HEK293 (cell line): ENCODE data around the gene SPTY2D1.

Experiments
- BCL11B ChIP-seq: fragments of 450-650 bp; formaldehyde crosslinking; IDR thresholded peaks from 2 replicates; pipeline ENCODE4 v1.5.1; 2016; ENCODE audit warnings: low read depth, missing biosample characterization, missing genetic modification characterization
- BCL6B ChIP-seq: fragments of 450-650 bp; formaldehyde crosslinking; IDR thresholded peaks from 2 replicates; pipeline ENCODE4 v1.5.1; 2017; ENCODE audit warnings: missing biosample characterization, missing genetic modification characterization
- FEZF1 ChIP-seq: fragments of 450-650 bp; formaldehyde crosslinking; IDR thresholded peaks from 2 replicates; pipeline ENCODE4 v1.5.1; 2016; ENCODE audit warnings: missing biosample characterization, missing genetic modification characterization
- KLF7 ChIP-seq: fragments of 450-650 bp; formaldehyde crosslinking; IDR thresholded peaks from 2 replicates; pipeline ENCODE4 v1.5.1; 2016; ENCODE audit warnings: missing biosample characterization, missing genetic modification characterization, borderline replicate concordance
- RBAK ChIP-seq: fragments of 450-650 bp; formaldehyde crosslinking; IDR thresholded peaks from 2 replicates; pipeline ENCODE4 v1.5.1; 2016; ENCODE audit warnings: missing biosample characterization, missing genetic modification characterization
- SALL2 ChIP-seq: fragments of 450-650 bp; formaldehyde crosslinking; IDR thresholded peaks from 2 replicates; pipeline ENCODE4 v1.5.0; 2017; ENCODE audit warnings: missing biosample characterization, mild to moderate bottlenecking, missing genetic modification characterization, borderline replicate concordance
- TRIM28 ChIP-seq: IDR thresholded peaks from 2 replicates; pipeline ENCODE4 v1.6.1; 2011; ENCODE audit warnings: low read length, control low read depth, borderline replicate concordance
- ZBTB21 ChIP-seq: fragments of 450-650 bp; formaldehyde crosslinking; IDR thresholded peaks from 2 replicates; pipeline ENCODE4 v1.5.1; 2017; ENCODE audit warnings: missing biosample characterization, missing genetic modification characterization
- ZBTB49 ChIP-seq: fragments of 450-650 bp; formaldehyde crosslinking; IDR thresholded peaks from 2 replicates; pipeline ENCODE4 v1.5.1; 2016; ENCODE audit warnings: missing biosample characterization, missing genetic modification characterization, low read depth
- ZNF146 ChIP-seq: fragments of 450-650 bp; formaldehyde crosslinking; IDR thresholded peaks from 2 replicates; pipeline ENCODE4 v1.5.1; 2016; ENCODE audit warnings: missing biosample characterization, missing genetic modification characterization
- ZNF155 ChIP-seq: fragments of 450-650 bp; formaldehyde crosslinking; IDR thresholded peaks from 2 replicates; pipeline ENCODE4 v1.5.1; 2016; ENCODE audit warnings: missing biosample characterization, missing genetic modification characterization
- ZNF19 ChIP-seq: fragments of 450-650 bp; formaldehyde crosslinking; IDR thresholded peaks from 2 replicates; pipeline ENCODE4; 2016; ENCODE audit warnings: missing biosample characterization, missing genetic modification characterization, low read depth
- ZNF202 ChIP-seq: fragments of 450-650 bp; formaldehyde crosslinking; IDR thresholded peaks from 2 replicates; pipeline ENCODE4 v1.5.1; 2016; ENCODE audit warnings: missing biosample characterization, missing genetic modification characterization, borderline replicate concordance
- ZNF223 ChIP-seq: fragments of 450-650 bp; formaldehyde crosslinking; IDR thresholded peaks from 2 replicates; pipeline ENCODE4 v1.5.1; 2016; ENCODE audit warnings: missing biosample characterization, missing genetic modification characterization
- ZNF23 ChIP-seq: fragments of 450-650 bp; formaldehyde crosslinking; IDR thresholded peaks from 2 replicates; pipeline ENCODE4 v1.5.1; 2016; ENCODE audit warnings: missing biosample characterization, missing genetic modification characterization, borderline replicate concordance
- ZNF266 ChIP-seq: fragments of 450-650 bp; formaldehyde crosslinking; IDR thresholded peaks from 2 replicates; pipeline ENCODE4 v1.5.1; 2016; ENCODE audit warnings: missing biosample characterization, missing genetic modification characterization, low read depth
- ZNF311 ChIP-seq: fragments of 450-650 bp; formaldehyde crosslinking; IDR thresholded peaks from 2 replicates; pipeline ENCODE4 v1.5.1; 2017; ENCODE audit warnings: missing biosample characterization, missing genetic modification characterization, borderline replicate concordance
- ZNF324 ChIP-seq: fragments of 450-650 bp; formaldehyde crosslinking; IDR thresholded peaks from 2 replicates; pipeline ENCODE4 v1.5.1; 2016; ENCODE audit warnings: missing biosample characterization, missing genetic modification characterization
- ZNF501 ChIP-seq: fragments of 450-650 bp; formaldehyde crosslinking; IDR thresholded peaks from 2 replicates; pipeline ENCODE4 v1.5.1; 2016; ENCODE audit warnings: missing biosample characterization, missing genetic modification characterization
- ZNF514 ChIP-seq: fragments of 450-650 bp; formaldehyde crosslinking; IDR thresholded peaks from 2 replicates; pipeline ENCODE4 v1.5.1; 2016; ENCODE audit warnings: missing biosample characterization, missing genetic modification characterization
- ZNF544 ChIP-seq: fragments of 450-650 bp; formaldehyde crosslinking; IDR thresholded peaks from 2 replicates; pipeline ENCODE4 v1.5.0; 2017; ENCODE audit warnings: missing biosample characterization, missing genetic modification characterization
- ZNF548 ChIP-seq: fragments of 450-650 bp; formaldehyde crosslinking; IDR thresholded peaks from 2 replicates; pipeline ENCODE4 v1.5.1; 2016; ENCODE audit warnings: missing biosample characterization, missing genetic modification characterization
- ZNF561 ChIP-seq: fragments of 450-650 bp; IDR thresholded peaks from 2 replicates; pipeline ENCODE4 v1.5.1; 2018; ENCODE audit warnings: missing biosample characterization, missing genetic modification characterization, borderline replicate concordance
- ZNF600 ChIP-seq: fragments of 450-650 bp; formaldehyde crosslinking; IDR thresholded peaks from 2 replicates; pipeline ENCODE4 v1.5.1; 2016; ENCODE audit warnings: missing biosample characterization, missing genetic modification characterization
- ZNF785 ChIP-seq: fragments of 450-650 bp; formaldehyde crosslinking; IDR thresholded peaks from 2 replicates; pipeline ENCODE4 v1.5.1; 2016; ENCODE audit warnings: missing biosample characterization, missing genetic modification characterization
- ZNF843 ChIP-seq: fragments of 450-650 bp; formaldehyde crosslinking; IDR thresholded peaks from 2 replicates; pipeline ENCODE4 v1.5.1; 2016; ENCODE audit warnings: missing biosample characterization, missing genetic modification characterization
- TF ChIP-seq, protein P1 (sequence below): fragments of 450-650 bp; formaldehyde crosslinking; IDR thresholded peaks from 2 replicates; pipeline ENCODE4 v1.5.1; 2016; ENCODE audit warnings: missing biosample characterization, missing genetic modification characterization
- TF ChIP-seq, protein P2 (sequence below): fragments of 450-650 bp; formaldehyde crosslinking; IDR thresholded peaks from 2 replicates; pipeline ENCODE4 v1.5.1; 2017; ENCODE audit warnings: missing biosample characterization, missing genetic modification characterization
- TF ChIP-seq, protein P3 (sequence below): fragments of 450-650 bp; formaldehyde crosslinking; IDR thresholded peaks from 2 replicates; pipeline ENCODE4 v1.5.1; 2016; ENCODE audit warnings: missing biosample characterization, missing genetic modification characterization

The SPTY2D1 gene

DNA sequence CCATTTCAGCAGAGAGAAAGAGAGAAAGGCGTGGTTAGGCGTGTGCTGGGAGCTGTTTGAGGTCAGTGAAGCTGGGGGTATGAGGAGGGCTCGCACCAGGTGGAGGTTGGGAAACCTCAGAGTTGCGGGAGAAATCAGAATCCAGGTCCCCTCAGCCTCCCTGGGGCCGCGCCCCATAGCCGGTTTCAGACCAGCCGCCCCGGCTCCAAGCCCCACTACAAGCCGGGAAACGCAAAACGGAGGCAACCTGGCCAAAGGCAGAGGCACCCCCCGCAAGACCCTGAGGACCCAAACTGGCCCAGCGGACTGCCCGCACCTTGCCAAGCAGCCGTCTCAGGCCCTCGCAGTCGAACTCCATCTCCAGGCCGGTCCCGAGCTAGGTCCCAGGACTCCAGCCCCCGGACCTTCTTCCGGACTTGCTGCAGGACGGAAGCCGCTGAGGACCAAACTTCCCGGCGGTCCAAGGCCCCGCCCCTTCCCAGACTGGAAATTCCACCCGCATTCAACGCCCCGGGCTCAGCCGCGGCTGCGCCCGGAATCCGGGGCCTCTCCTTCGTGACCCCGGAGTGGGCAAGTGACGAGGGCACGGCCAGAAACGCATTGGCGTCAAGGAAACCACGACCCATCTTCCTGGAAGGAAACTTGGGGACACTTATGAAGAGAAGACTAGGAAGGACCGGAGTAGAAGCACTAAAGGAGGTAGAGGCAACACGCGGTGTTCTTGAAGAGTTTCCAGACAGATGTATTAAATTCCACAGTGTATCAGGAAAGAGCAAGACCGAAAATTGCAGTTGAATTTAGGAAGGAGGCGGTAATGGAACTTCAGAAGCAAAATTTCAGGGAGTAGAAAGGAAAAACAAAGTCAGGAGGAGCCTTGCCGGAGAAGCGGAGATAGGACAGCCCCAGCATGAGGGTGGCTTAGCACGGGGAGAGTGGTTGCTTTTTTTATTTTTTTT is 45.6 kb downstream of the SPTY2D1 start, which contains the start of gene UEVLD (continued):
- no peak for TF ChIP-seq ZBTB49 (tag by site-specific recombination)
- no peak for TF ChIP-seq ZNF266 (tag by site-specific recombination)
- TF ChIP-seq ZNF843 (tag by site-specific recombination) = no peak
- TF ChIP-seq SALL2 (tag by site-specific recombination) = no peak
- no peak for TF ChIP-seq ZNF785 (tag by site-specific recombination)
- TF ChIP-seq ZNF23 (tag by site-specific recombination) = no peak
- TF ChIP-seq, protein P1, sequence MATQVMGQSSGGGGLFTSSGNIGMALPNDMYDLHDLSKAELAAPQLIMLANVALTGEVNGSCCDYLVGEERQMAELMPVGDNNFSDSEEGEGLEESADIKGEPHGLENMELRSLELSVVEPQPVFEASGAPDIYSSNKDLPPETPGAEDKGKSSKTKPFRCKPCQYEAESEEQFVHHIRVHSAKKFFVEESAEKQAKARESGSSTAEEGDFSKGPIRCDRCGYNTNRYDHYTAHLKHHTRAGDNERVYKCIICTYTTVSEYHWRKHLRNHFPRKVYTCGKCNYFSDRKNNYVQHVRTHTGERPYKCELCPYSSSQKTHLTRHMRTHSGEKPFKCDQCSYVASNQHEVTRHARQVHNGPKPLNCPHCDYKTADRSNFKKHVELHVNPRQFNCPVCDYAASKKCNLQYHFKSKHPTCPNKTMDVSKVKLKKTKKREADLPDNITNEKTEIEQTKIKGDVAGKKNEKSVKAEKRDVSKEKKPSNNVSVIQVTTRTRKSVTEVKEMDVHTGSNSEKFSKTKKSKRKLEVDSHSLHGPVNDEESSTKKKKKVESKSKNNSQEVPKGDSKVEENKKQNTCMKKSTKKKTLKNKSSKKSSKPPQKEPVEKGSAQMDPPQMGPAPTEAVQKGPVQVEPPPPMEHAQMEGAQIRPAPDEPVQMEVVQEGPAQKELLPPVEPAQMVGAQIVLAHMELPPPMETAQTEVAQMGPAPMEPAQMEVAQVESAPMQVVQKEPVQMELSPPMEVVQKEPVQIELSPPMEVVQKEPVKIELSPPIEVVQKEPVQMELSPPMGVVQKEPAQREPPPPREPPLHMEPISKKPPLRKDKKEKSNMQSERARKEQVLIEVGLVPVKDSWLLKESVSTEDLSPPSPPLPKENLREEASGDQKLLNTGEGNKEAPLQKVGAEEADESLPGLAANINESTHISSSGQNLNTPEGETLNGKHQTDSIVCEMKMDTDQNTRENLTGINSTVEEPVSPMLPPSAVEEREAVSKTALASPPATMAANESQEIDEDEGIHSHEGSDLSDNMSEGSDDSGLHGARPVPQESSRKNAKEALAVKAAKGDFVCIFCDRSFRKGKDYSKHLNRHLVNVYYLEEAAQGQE (tag by site-specific recombination) = no peak
- TF ChIP-seq ZNF155 (tag by site-specific recombination) = no peak
- no peak for TF ChIP-seq ZNF19 (tag by site-specific recombination)
- TF ChIP-seq RBAK (tag by site-specific recombination) = no peak
- no peak for TF ChIP-seq ZNF223 (tag by site-specific recombination)
- no peak for TF ChIP-seq ZNF146 (tag by site-specific recombination)
- TF ChIP-seq, protein P2, sequence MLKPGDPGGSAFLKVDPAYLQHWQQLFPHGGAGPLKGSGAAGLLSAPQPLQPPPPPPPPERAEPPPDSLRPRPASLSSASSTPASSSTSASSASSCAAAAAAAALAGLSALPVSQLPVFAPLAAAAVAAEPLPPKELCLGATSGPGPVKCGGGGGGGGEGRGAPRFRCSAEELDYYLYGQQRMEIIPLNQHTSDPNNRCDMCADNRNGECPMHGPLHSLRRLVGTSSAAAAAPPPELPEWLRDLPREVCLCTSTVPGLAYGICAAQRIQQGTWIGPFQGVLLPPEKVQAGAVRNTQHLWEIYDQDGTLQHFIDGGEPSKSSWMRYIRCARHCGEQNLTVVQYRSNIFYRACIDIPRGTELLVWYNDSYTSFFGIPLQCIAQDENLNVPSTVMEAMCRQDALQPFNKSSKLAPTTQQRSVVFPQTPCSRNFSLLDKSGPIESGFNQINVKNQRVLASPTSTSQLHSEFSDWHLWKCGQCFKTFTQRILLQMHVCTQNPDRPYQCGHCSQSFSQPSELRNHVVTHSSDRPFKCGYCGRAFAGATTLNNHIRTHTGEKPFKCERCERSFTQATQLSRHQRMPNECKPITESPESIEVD (tag by site-specific recombination) = no peak
- TF ChIP-seq ZNF501 = peak; percentile 70; the same call in 1 of the 2 replicates
- TF ChIP-seq BCL11B (tag by site-specific recombination) = peak; percentile 72; the same call in 1 of the 2 replicates
- no peak for TF ChIP-seq ZNF544 (tag by site-specific recombination)
- peak; percentile 34; the same call in 1 of the 2 replicates for TF ChIP-seq ZNF561 (tag by site-specific recombination)
- no peak for TF ChIP-seq TRIM28
- TF ChIP-seq, protein P3, sequence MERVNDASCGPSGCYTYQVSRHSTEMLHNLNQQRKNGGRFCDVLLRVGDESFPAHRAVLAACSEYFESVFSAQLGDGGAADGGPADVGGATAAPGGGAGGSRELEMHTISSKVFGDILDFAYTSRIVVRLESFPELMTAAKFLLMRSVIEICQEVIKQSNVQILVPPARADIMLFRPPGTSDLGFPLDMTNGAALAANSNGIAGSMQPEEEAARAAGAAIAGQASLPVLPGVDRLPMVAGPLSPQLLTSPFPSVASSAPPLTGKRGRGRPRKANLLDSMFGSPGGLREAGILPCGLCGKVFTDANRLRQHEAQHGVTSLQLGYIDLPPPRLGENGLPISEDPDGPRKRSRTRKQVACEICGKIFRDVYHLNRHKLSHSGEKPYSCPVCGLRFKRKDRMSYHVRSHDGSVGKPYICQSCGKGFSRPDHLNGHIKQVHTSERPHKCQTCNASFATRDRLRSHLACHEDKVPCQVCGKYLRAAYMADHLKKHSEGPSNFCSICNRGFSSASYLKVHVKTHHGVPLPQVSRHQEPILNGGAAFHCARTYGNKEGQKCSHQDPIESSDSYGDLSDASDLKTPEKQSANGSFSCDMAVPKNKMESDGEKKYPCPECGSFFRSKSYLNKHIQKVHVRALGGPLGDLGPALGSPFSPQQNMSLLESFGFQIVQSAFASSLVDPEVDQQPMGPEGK (tag by site-specific recombination) = 0 out of 2 replicates have a peak, but pooled peaks have one; percentile 50
- no peak for TF ChIP-seq ZBTB21 (tag by site-specific recombination)
- no peak for TF ChIP-seq ZNF548
- no peak for TF ChIP-seq ZNF324
- TF ChIP-seq ZNF311 = no peak
- TF ChIP-seq ZNF600 = peak; percentile 76
- no peak for TF ChIP-seq ZNF202 (tag by site-specific recombination)
- TF ChIP-seq ZNF514 (tag by site-specific recombination) = no peak
- no peak for TF ChIP-seq BCL6B (tag by site-specific recombination)
- 0 out of 2 replicates have a peak, but pooled peaks have one; percentile 32 for TF ChIP-seq KLF7 (tag by site-specific recombination)
- TF ChIP-seq FEZF1 (tag by site-specific recombination) = no peak
